Measurements from ENCODE around the gene LTV1. TPM values are rescaled to one million over a fixed set of nuclear protein-coding genes. Genes with fewer than 3 reads are reported as not detected.
"Not testable (repeated sequence)": the region's sequence is repeated elsewhere in the genome, so short reads cannot be mapped to it uniquely, and the experiment has no call there.

The LTV1 gene
- polyA plus RNA-seq, 1 experiment, result 10.2 TPM

DNA sequence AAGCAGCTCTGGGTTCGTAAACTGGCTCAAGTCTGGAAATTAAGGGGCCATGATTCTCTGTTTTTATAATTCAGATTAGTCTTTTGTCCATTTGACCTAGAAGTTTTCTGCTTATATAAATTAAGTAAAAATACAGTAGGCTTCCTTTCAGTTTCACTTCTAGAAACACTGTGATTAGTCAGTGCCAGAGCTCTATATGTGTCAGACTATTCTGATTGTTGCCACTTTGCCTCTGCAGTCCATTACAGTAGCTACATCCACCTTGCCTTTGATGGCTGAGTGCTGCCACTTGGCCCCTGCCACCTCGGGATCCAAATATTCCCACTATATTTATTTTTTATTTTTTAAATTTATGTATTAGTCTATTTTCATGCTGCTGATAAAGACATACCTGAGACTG is 29.1 kb downstream of the LTV1 start:
- ChIA-PET POLR2A (interaction anchor here (0.6 kb wide), 1 partner anchor 9 kb away, joined by 3 read pairs; no protein-coding TSS in a partner anchor), CTCF (no interaction called here)
- DNase-seq (ENCODE audit: low read depth), result no peak
- TF ChIP-seq, protein P1, sequence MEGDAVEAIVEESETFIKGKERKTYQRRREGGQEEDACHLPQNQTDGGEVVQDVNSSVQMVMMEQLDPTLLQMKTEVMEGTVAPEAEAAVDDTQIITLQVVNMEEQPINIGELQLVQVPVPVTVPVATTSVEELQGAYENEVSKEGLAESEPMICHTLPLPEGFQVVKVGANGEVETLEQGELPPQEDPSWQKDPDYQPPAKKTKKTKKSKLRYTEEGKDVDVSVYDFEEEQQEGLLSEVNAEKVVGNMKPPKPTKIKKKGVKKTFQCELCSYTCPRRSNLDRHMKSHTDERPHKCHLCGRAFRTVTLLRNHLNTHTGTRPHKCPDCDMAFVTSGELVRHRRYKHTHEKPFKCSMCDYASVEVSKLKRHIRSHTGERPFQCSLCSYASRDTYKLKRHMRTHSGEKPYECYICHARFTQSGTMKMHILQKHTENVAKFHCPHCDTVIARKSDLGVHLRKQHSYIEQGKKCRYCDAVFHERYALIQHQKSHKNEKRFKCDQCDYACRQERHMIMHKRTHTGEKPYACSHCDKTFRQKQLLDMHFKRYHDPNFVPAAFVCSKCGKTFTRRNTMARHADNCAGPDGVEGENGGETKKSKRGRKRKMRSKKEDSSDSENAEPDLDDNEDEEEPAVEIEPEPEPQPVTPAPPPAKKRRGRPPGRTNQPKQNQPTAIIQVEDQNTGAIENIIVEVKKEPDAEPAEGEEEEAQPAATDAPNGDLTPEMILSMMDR (IDR thresholded peaks at IDR 0.05; ENCODE audit: insufficient read depth, low read depth, low read length), result no peak
- Histone ChIP-seq H3K4me3 (ENCODE audit: low read depth, low read length) (no peak overlapping the region), H3K36me3 (ENCODE audit: control insufficient read depth, insufficient read depth, low read length) (no peaks in the 10 kb centered on the region), H3K27me3 (ENCODE audit: control insufficient read depth, insufficient read depth, low read length) (no peaks in the 10 kb centered on the region)

DNA sequence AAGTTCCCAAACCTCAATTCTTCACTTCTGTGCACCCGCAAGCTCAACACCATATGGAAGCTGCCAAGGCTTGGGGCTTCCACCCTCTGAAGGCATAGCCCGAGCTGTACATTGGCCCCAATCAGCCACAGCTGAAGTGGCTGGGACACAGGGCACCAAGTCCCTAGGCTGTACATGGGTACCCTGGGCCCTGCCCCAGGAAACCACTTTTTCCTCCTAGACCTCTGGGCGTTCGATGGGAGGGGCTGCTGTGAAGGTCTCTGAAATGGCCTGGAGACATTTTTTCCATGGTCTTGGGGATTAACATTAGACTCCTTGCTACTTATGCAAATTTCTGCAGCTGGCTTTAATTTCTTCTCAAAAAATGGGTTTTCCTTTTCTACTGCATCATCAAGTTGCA is 30.5 kb downstream of the LTV1 start:
- H3K27me3 ChIP-seq (ENCODE audit: control insufficient read depth, insufficient read depth, low read length); POLR2A ChIA-PET; H3K4me3 ChIP-seq (ENCODE audit: low read depth, low read length); DNase-seq (ENCODE audit: low read depth); H3K36me3 ChIP-seq (ENCODE audit: control insufficient read depth, insufficient read depth, low read length): not testable (repeated sequence)
- CTCF ChIA-PET, result interaction anchor here (1.7 kb wide), 1 partner anchor 298 kb away, joined by 5 read pairs; no protein-coding TSS in a partner anchor

DNA sequence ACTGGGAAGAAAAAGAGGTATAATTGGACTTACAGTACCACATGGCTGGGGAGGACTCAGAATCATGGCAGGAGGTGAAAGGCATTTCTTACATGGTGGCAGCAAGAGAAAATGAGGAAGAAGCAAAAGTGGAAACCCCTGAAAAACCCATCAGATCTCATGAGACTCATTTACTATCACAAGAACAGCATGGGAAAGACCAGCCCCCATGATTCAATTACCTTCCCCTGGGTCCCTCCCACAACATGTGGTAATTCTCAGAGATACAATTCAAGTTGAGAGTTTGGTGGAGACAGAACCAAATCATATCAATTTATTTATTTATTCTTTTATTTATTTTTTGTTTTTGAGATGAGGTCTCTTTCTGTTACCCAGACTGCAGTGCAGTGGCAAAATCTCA is 31.4 kb downstream of the LTV1 start:
- H3K27me3 ChIP-seq (ENCODE audit: control insufficient read depth, insufficient read depth, low read length); H3K4me3 ChIP-seq (ENCODE audit: low read depth, low read length); POLR2A ChIA-PET; H3K36me3 ChIP-seq (ENCODE audit: control insufficient read depth, insufficient read depth, low read length); DNase-seq (ENCODE audit: low read depth): not testable (repeated sequence)
- CTCF ChIA-PET, result interaction anchor here (1.7 kb wide), 1 partner anchor 299 kb away, joined by 5 read pairs; no protein-coding TSS in a partner anchor

DNA sequence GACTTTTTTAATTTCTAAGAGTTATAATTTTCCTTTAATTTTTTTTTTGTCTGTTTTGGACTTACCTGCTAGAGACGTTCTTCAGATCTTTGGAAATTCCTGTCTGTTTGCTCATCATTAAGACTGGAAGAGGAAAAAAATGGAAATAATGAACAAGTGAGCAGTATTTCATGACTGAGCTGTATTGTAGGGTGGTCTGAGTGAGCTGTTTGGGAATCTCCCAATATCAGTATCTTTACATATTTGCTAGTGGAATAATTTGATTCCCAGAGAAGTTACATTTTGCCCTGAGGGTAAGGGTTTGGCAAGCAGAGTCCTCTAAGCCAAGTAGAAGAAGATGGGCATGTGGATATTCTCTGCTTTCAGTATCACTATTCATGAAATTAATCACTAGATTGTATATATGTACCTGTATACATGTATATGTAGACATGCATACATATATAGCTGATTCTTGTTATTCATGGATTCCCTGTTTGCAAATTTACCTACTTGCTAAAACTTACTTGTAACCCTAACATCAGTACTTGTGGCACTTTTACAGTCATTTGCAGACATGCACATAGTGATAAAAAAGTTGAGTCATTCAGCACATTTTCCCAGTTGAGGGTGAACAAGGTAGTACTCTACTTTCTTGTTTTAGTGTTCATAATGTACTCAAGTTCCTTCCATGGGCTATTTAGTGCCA is 34.6 kb downstream of the LTV1 start:
- Histone ChIP-seq H3K4me3 (ENCODE audit: low read depth, low read length) (no peak overlapping the region), H3K27me3 (ENCODE audit: control insufficient read depth, insufficient read depth, low read length) (no peaks in the 10 kb centered on the region), H3K36me3 (ENCODE audit: control insufficient read depth, insufficient read depth, low read length) (no peaks in the 10 kb centered on the region)
- DNase-seq (ENCODE audit: low read depth), result no peak
- POLR2A ChIA-PET, result no interaction called here
- TF ChIP-seq, protein P1 (IDR thresholded peaks at IDR 0.05; ENCODE audit: insufficient read depth, low read depth, low read length), result no peak
- CTCF ChIA-PET, result interaction anchor here (0.6 to 1.7 kb wide), 3 partner anchors 12 to 769 kb away, joined by 3 to 4 read pairs (median 4); no protein-coding TSS in a partner anchor

DNA sequence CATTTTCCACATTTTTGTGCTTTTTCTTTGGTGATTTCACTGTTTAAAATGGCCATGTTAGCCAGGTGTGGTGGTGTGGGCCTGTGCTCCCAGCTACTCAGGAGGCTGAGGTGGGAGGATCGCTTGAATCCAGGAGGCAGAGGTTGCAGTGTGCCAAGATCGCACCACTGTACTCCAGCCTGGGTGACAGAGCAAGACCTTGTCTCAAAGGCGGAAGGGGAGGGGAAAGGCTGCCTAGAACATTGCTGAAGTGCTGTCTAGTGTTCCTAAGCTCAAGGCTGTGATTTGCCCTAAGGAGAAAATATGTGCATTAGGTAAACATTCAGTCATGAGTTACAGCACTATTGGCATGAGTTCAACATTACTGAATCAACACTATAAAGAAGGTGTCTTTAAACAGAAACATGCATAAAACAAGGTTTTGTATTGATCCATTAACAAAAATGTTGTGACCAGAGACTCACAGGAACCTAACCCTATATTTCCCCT is 35.2 kb downstream of the LTV1 start:
- no peak for DNase-seq (ENCODE audit: low read depth)
- ChIA-PET POLR2A (no interaction called here), CTCF (interaction anchor here (0.6 to 1.7 kb wide), 2 partner anchors 11 to 770 kb away, joined by 3 to 4 read pairs; no protein-coding TSS in a partner anchor)
- TF ChIP-seq, protein P1 (IDR thresholded peaks at IDR 0.05; ENCODE audit: insufficient read depth, low read depth, low read length), result no peak
- Histone ChIP-seq H3K36me3 (ENCODE audit: control insufficient read depth, insufficient read depth, low read length) (no peaks in the 10 kb centered on the region), H3K4me3 (ENCODE audit: low read depth, low read length) (no peak overlapping the region), H3K27me3 (ENCODE audit: control insufficient read depth, insufficient read depth, low read length) (no peaks in the 10 kb centered on the region)

DNA sequence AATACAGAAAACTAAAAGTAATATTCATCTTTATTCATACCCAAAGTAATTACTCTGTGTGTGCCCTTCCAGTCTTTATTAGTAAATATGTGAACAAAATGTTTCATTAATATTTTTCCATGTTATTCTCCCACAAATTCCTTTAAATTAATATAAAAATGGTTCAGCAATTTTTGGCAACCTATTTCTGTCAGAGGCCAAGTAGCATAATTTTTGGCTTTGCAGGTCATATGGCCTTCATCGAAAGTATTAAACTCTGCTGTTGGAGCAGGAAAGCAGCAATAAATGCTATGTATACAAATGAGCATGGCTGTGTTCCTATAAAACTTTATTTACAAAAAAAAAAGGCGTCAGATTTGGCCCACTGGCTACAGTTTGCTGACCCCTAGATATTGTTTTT is 37.3 kb downstream of the LTV1 start:
- Histone ChIP-seq H3K4me3 (ENCODE audit: low read depth, low read length) (no peak overlapping the region), H3K36me3 (ENCODE audit: control insufficient read depth, insufficient read depth, low read length) (no peaks in the 10 kb centered on the region), H3K27me3 (ENCODE audit: control insufficient read depth, insufficient read depth, low read length) (no peaks in the 10 kb centered on the region)
- DNase-seq (ENCODE audit: low read depth), result no peak
- CTCF ChIA-PET, result no interaction called here
- POLR2A ChIA-PET, result no interaction called here
- TF ChIP-seq, protein P1 (IDR thresholded peaks at IDR 0.05; ENCODE audit: insufficient read depth, low read depth, low read length), result no peak

All from BJ (cell line).